NCI-H2029 (cell line): ENCODE measurements around the gene YPEL2.
A peak's percentile ranks its signal among the peaks of the same experiment; 100 is the strongest.

Experiments
- DNase-seq: peaks from one replicate; lab custom pipeline; 2025; lab: John Stamatoyannopoulos, UW

YPEL2 gene

DNA sequence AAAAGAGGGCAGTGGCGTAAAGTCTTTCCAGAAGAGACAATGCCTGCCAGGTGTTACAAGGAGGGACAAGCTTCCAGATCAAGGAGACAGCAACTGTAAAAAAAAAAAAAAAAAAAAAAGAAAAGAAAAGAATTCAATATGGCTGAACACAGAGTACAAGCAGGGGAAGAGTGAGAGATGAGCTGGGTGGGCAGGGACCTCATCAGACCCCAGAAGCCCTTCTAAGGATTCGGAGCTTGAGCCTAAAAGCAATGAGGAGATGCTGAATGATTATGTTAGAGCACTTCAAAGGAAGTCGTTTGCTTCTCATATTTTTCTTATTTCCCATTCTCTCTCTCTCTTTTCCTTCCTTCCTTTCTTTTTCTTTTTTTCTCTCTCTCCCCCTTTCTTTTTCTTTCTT lies 103.0 kb downstream of the YPEL2 start:
- no peak for DNase-seq

DNA sequence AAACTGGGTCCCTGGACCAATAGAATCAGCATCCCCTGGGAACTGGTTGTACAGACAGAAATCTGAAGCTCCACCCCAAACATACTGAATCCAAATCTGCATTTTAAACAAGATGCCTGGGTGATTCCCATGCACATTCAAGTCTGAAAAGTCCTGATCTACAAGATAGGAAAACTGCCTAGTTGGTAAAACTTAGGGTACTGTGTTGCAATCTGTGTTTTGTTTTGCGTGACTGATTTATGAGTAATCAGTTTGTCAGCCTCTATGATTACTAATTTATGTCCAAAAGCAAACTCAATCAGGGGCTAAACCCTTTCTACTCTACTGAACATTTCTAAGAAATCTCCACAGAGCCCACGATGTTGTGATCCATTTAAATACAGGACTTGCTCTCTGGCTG lies 103.8 kb downstream of the YPEL2 start:
- no peak for DNase-seq

DNA sequence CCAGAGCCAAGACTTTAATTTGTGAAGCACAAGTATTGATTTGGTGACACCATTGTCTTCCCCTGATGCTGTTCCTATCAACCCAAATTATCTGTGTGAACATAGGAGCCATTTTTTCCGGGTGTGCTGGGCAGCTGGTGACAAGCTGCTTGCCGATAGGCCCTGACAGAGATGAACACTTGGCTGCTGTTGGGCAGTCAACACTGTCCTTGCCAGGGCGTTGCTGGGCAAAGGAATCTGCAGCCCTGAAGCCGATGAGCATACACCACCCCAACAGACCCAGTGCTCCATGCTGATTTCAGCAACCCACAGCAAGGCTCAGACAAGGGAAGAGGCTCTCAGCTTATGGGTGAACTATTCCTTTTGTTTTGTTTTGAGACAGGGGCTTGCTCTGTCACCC lies 105.4 kb downstream of the YPEL2 start:
- no peak for DNase-seq

DNA sequence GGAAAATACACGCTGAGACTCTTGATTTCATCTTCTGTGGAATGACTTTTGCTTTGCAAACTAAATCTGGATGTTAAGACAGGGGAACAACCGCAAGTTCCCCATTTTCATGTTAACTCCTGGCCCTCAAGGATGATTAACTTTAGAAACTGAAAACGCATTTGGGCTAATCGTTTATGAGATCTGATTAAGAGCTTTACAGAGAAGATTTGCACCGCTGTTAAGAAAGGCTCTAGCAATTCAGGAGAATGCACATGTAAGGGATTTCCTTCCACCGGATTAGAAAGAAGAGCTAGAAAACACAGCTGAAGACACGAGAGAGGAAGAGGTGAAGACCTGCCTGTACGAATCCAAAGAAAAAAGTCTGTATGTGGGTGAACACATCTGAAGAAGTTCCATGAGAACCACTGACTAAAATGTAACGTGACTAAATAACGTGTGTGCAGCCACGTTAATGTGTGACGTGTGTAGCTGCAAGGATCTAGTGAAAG lies 106.4 kb downstream of the YPEL2 start:
- no peak for DNase-seq

DNA sequence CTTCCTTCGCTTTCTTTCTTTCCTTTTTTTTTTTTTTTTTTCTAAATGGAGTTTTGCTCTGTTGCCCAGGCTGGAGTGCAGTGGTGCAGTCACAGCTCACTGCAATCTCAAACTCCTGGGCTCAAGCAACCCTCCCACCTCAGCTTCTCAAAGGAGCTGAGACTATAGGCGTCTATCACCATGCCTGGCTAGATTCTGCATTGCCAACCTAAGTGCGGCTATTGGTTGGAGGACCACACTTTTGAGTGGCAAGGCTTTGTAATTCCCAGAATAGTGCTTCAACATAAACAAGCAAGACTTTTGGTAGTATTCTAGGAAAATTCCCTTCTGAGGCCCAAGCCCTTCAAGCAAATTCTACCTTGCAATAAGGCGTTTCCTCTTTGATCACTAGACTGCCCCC lies 107.8 kb downstream of the YPEL2 start:
- DNase-seq, result no peak

DNA sequence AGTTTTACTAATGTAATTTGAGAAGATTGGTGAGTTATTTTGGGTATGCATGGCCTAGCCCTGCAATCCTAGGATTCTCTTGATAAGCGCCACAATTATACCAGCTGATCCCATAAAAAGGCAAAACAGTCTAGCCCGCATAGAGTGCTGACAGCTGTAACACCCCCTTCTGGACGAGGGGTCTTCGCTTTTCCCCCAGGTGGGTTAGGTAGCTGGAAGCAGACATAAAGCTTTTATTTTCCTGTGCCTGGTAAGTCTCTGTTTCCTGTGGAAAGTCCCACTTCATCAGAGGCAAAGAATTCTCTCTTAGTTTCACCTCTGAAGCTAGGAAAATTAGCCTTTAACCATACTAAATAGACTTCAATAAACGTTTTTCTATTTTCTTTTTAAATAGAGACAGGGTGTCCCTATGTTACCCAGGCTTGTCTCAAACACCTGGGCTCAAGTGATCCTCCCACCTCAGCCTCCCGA lies 108.3 kb downstream of the YPEL2 start:
- no peak for DNase-seq

DNA sequence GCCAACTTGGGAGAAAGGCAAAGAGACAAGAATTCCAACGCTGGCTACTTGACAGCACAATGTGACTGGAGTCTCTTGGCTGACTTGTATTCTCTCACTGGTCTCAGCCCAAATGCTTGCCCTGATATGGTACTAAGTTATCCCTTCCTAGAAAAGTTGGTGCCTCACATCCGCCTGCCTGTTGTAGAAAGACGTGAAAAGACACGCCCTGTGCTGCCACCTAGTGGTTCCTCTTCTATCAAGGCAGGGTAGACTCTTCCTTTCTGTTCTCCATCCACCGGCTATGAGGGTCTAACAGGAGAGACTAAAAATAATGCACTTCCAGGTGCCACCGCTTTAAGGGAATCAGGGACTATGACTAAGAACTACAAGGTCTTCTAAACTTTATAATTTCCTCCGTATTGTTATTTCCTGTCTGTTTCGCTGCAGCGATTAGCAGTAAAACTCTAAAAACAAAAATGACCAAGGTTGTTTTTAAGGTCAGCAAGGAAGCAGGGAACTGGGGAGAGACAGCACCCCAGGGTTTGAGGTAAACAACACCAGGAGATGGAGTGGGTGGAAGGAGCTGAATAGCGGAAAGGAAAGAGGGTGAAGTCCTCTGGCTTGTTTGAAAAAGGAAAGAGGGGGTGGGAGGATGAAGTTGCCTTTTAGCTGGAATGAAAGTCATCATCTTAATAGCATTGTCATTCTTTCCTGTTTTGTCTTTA lies 109.5 kb downstream of the YPEL2 start:
- peak; percentile 60 for DNase-seq

DNA sequence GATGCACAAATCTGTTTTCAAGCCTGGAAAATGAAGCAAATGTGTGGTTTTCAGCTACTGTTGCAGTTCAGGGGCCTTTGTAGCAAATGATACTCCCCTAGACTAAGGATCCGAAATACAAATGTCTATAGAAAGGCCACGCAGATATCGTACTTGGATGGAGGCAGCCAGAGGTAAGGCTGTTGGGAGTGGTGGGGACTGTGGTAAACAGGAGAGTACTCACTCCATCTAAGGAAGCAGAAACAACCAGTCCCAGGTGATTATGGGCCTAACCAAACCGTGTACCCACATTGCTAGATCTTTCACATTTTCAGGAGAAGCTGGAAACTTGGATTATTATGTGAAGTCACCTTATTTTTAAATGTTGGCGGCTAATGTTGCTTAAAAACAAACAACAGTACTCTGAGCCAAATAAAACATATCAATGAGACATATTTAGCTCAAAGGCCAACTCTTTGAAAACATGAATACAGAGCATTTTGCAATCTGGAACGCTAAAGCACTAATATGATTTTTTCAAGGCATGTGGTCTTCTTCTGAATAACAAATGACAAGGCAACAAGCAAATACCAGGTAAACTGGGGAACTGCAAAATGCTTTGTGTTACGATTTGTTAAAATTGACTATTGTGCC lies 110.1 kb downstream of the YPEL2 start:
- no peak for DNase-seq

DNA sequence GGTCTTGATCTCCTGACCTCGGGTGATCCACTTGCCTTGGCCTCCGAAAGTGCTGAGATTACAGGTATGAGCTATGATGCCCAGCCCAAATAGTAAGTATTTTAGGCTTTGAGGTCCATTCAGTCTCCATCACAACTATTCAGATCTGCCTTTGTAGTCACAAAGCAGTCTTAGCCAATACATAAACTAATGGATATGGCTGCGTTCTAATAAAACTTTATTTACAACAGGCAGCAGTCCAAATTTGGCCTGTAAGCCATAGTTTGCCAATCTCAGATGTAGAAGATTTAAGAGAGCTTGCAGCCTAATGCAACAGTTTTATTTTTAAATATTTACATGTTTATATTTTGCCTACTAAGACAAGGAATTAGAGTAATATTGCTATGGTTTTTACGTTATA lies 111.7 kb downstream of the YPEL2 start:
- DNase-seq, result no peak
